AG09309 (cell line): ENCODE data around the gene PSD2.

Experiments used
- DNase-seq: peaks from one replicate; pipeline ENCODE4 v3.0.0-alpha.2; 2010; ENCODE audit warnings: low read depth
- H3K4me3 ChIP-seq: 2 replicates; pipeline ENCODE4 v1.5.1; 2011; ENCODE audit warnings: mild to moderate bottlenecking, low read depth, low read length, moderate library complexity; ENCODE audit not compliant: control insufficient read depth
- TF ChIP-seq, protein P1 (sequence below): IDR thresholded peaks from 2 replicates; pipeline ENCODE4 v1.5.1; 2011; ENCODE audit warnings: mild to moderate bottlenecking, low read depth, low read length, inconsistent platforms; ENCODE audit not compliant: insufficient read depth, control insufficient read depth; ENCODE audit errors: missing control alignments

The PSD2 gene

DNA sequence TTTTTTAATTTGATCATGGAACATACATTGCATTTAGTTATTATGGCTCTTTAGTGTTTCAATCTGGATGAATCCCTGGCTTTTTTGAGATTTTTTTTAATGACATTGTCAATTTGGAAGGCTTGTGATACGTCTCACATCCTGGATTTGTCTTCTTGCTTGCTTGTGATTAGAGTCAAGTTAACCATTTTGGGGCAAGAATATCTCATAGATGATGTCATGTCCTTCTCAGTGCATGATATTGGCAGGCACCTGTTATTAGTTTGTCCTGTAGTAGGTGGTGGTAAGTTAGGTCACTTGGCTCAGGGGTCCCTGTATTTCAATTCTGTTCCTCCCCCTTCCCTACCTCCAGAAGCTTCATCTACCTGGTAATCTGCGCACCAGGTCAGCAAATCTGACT, 3.3 kb downstream of the PSD2 start:
- no peak overlapping the region for H3K4me3 ChIP-seq
- TF ChIP-seq, protein P1, sequence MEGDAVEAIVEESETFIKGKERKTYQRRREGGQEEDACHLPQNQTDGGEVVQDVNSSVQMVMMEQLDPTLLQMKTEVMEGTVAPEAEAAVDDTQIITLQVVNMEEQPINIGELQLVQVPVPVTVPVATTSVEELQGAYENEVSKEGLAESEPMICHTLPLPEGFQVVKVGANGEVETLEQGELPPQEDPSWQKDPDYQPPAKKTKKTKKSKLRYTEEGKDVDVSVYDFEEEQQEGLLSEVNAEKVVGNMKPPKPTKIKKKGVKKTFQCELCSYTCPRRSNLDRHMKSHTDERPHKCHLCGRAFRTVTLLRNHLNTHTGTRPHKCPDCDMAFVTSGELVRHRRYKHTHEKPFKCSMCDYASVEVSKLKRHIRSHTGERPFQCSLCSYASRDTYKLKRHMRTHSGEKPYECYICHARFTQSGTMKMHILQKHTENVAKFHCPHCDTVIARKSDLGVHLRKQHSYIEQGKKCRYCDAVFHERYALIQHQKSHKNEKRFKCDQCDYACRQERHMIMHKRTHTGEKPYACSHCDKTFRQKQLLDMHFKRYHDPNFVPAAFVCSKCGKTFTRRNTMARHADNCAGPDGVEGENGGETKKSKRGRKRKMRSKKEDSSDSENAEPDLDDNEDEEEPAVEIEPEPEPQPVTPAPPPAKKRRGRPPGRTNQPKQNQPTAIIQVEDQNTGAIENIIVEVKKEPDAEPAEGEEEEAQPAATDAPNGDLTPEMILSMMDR, result no peak
- DNase-seq, result no peak

DNA sequence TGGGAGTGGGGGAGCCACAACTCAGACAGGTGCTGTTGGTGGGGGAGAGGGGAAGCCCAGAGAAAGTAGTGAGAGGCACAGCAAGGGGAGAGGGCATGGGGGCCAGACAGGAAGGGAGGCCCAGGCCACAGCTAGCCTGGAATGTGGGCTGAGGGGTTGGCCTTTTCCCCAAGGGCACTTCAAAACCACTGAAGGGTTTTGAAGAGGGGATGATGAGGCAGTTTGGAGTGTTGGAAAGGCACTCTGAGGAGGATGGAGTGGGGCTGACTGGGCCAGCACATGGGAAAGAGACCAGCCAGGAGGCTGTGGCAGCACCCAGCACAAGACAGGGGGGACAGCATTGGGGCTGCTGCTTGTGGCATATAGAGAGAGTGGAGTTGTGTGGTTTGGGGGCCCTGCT, 3.8 kb downstream of the PSD2 start:
- no peak overlapping the region for H3K4me3 ChIP-seq
- no peak for DNase-seq
- TF ChIP-seq, protein P1, result no peak

DNA sequence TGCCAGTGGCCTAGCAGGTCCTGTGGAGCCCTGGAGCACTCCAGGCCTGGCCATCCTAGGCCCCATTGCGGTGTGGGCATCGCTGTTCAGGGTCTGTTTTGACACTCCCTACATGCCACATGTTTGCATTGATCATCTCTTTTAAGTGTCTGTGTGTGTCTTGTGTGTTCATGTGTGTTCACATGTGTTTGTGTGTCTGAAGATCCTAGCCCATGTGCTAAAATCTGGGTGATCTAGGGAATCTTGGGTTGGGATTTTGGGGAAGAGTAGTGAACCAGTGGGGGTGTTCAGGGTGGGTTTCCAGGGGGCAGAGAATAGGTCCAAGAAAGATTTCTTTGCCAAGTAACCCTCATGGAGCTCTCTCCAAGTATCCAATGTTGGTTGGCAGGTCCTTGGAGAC, 8.4 kb downstream of the PSD2 start:
- no peak overlapping the region for H3K4me3 ChIP-seq
- no peak for DNase-seq
- TF ChIP-seq, protein P1, result no peak

DNA sequence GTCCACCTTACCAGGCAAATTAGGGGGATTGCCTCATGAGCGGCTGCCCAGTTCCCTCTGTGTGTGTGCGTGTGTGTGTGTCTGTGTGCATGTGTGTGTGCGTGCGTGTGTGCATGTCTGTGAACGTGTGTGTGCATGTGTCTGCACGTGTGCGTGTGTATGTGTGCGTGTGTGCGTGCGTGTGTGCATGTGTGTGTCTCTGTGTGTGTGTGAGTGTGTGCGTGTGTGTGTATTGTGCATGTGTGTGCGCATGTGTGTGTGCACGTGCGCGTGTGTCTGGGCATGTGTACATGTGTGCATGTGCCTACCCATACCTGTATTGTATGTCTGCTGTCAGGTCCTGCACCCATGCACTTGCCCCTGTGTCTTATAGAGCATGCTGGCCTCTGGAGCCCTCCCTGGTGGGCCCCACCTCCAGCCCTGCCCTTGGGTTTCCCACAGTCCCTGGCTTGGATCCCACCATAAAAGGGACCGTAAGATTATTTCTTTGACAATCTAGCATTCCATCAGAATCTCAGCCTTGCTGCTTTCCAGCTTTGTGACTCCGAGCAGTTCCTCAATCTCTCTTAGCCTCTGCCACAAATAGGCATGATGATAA, 9.3 kb downstream of the PSD2 start:
- DNase-seq, result no peak
- H3K4me3 ChIP-seq, result no peak overlapping the region
- TF ChIP-seq, protein P1, result no peak

DNA sequence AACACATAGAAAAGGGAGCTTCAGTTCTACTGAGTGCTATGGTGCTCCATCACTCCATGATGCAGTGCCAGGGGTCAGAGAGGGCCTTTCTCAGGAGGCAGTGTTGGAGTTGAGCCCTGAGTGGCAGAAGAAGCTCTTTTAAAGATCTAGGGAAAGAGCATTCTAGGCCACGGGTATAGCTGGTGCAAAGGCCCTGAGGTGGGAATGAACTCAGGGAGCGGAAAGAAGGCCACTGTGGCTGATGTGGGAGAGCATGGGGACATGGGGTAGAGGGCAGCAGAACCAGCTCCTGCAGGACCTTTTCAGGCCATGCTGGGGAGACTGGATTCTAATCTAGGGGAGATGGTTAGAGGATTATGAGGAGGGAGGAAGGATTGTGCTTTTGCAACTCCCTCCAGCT, 9.9 kb downstream of the PSD2 start:
- TF ChIP-seq, protein P1, result no peak
- DNase-seq, result no peak
- H3K4me3 ChIP-seq, result no peak overlapping the region

DNA sequence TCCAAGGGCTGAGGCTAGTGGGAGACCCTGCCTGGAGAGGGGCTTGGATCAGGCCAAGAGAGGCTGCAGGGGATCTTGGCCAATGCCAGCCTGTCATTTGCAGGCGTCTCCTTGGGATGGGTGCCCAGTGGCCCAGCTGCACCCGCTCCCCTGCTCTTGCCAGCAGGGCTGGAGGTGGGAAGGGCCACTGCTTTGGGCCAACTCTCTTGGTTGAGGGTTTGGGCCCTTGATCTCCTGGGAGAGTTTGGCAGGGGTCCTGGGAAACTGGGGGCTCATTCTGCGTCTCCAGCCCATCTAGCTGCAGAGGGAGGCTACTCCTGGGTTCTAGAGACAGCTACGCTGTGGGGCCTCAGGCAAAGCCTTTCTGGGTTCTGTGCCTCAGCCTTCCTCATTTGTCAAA, 10.5 kb downstream of the PSD2 start:
- TF ChIP-seq, protein P1, result no peak
- DNase-seq, result no peak
- H3K4me3 ChIP-seq, result no peak overlapping the region
